ENCODE measurements around the gene NAPA. TPM values are rescaled to one million over a fixed set of nuclear protein-coding genes. Genes with fewer than 3 reads are reported as not detected.

NAPA gene
- total RNA-seq, 1 donor from 2014 or later: 101 TPM

DNA sequence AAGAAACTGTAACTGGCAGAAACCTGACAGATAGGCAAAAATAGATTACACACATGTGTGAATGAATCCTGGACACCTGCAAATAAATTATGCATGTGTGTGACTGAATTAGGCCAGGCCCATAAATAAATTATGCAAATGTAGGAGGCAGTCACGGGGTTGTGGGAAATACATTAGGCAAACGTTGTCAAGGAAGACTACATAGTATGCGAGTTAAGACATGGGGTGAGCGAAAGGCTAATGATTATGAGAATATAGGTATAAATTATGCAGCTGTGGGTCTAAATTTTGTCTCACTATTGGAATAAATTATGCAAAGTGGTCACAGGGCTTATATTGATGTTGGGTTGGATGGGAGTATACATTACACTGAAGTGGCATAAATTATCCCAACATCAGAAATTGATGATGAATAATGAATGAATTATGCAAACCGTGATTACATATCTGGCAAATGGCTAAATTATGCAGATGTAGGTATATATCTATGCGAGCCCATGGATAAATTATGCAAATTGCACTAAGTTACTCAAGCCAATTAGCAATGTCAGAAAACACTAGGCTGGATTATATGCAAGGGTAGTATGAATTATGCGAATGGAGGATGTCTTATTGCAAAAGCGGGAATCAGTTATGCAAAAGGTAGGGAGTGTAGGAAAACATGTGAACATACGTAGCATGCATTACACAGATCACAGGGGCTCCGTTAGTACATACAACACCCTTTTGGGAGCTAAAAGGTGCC lies 50.0 kb downstream of the NAPA start:
- intact Hi-C loops (cut with micrococcal nuclease): no loop called here

- intact Hi-C loops (cut with micrococcal nuclease): no loop called here
These were observed 53.0 kb downstream of the NAPA start for GRCh38 chr19:47461876-47462275.

- intact Hi-C loops (cut with micrococcal nuclease): no loop called here
These were observed 55.4 kb downstream of the NAPA start for GRCh38 chr19:47459477-47459876.

- intact Hi-C loops (cut with micrococcal nuclease): no loop called here
These were observed 56.2 kb downstream of the NAPA start for GRCh38 chr19:47458672-47459071.

GRCh38 chr19:47456721-47457474 lies 58.0 kb downstream of the NAPA start:
- intact Hi-C loops (cut with micrococcal nuclease): no loop called here

DNA sequence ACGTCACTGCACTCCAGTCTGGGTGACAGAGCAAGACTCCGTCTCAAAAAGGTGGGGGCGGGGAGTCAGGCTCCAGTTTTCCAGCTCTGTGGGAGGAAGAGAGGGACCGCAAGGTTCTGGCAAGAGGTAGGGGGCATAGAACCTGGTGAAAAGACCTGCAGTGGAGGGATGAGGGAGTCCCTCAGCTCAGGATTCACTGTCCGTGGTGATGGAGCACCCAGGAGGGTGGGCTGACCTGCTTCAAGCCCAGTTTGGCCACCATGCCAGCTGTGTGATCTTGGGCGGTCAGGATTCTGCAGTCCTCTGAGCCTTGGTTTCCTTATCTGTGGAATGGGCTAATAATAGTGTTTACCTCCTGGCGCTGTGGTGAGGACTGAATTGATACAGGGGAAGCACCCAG lies 64.4 kb downstream of the NAPA start:
- intact Hi-C loops (cut with micrococcal nuclease): no loop called here

GRCh38 chr19:47448360-47448727 lies 66.5 kb downstream of the NAPA start:
- intact Hi-C loops (cut with micrococcal nuclease): no loop called here

DNA sequence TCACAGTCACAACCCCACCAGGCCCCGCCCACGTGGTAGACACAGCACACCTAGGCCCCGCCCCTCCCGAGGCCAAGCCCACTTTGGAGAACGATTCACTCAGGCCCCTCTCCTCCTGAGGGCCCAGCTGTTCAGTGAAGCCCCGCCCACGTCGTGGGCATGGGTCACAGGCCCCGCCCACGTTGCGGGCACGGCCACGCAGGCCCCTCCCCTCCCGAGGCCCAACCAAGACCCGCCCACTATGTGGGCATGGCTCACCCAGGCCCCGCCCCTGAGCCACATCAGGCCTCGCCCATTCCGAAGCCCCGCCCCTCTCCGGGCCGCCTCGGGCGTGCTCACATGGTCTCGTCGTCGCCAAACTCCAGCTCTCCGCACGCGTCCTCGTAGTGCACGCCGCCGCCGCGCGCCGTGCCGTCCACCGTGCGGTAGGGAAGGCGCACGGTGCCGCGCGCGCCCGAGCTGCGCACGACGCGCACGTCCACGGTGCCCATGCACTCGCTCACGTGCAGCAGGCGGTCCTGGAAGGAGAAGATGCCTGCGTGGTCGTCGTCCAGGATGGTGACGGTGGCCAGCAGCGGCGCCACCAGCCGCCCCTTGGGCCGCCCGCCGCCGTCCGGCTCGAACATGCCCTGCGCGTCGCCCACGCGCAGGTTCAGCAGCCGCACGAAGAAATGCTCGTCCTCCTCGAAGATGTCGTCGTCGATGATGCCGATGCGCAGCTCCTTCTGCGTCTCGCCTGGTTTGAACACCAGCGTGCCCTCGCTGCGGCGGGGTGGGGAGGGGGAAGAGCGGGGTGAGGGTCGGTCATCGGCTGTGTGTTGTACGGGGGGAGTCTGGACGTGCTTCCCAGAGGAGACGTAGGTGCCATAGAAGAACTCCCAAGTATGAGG lies 67.1 kb downstream of the NAPA start:
- intact Hi-C loops (cut with micrococcal nuclease): loop anchor here (1.0 kb wide), 5 partner anchors 19 to 298 kb away; partner anchors contain the start of genes KPTN, NAPA and NOP53

GRCh38 chr19:47446534-47447469 lies 68.1 kb downstream of the NAPA start:
- intact Hi-C loops (cut with micrococcal nuclease): loop anchor here (1.0 kb wide), 5 partner anchors 19 to 298 kb away; partner anchors contain the start of genes KPTN, NAPA and NOP53

- intact Hi-C loops (cut with micrococcal nuclease): no loop called here
These were observed 68.9 kb downstream of the NAPA start for GRCh38 chr19:47445937-47446402.

DNA sequence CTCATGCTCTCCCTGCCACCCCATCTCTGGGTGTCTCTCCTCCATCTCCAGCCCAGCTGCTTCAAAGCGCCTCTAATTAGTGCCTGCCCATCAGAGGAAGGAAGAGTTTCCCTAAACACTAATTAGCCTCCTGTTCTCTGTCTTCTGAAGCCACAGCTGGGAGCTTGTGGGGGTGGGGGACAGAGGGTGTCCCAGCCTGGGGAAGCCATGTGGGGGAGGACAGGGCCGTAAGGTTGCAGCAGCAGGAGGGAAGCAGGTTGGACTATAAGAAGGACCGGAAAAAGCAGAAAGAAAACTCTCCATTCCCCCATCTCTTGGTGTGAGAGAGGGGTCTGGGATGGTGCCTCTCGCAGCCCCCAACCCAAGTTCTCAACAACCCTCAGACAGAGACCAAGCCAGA lies 69.3 kb downstream of the NAPA start:
- intact Hi-C loops (cut with micrococcal nuclease): no loop called here

GRCh38 chr19:47444388-47444821 lies 70.5 kb downstream of the NAPA start:
- intact Hi-C loops (cut with micrococcal nuclease): loop anchor here (1.0 kb wide), 1 partner anchor 8 kb away; no protein-coding TSS in a partner anchor

GRCh38 chr19:47443331-47443730 lies 71.5 kb downstream of the NAPA start:
- intact Hi-C loops (cut with micrococcal nuclease): no loop called here

DNA sequence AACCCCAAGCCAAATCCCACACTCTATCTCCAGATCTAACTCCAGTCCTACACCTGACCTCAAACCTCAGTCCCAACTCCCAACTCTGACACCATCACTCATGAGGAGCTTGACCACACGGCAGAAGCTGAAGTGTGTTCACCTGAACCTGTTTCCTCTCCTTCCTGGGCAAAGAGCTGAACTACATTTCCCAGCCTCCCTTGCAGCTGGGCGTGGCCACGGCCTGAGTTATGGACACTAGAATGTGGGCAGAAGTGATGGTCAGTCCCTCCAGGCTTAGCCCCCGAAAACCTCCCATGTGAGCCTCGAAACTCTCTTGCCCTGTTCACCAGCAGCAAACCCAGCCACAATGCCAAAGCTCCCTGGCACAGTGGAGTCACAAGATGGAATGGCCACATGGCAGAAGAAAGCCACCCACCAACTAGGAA lies 76.1 kb downstream of the NAPA start:
- intact Hi-C loops (cut with micrococcal nuclease): no loop called here

Other genes with a start within 250 kb of the NAPA start
- gene INAFM1, start 240.2 kb downstream of the NAPA start, total RNA-seq: 10.3 and 10.6 TPM in 2 replicates
- 1.3 and 2.2 TPM in 2 replicates for gene C5AR1, start 205.2 kb downstream of the NAPA start, total RNA-seq
- 0.17 and 0.22 TPM in 2 replicates for gene C5AR2, start 182.9 kb downstream of the NAPA start, total RNA-seq
- 15.9 and 16.6 TPM in 2 replicates for gene DHX34, start 165.7 kb downstream of the NAPA start, total RNA-seq
- not detected in 2 replicates for gene MEIS3, start 95.5 kb downstream of the NAPA start, total RNA-seq
- gene SLC8A2, start 43.2 kb downstream of the NAPA start, total RNA-seq: 0.12 TPM in 1 of 2 replicates, not detected in the other
- 11.0 and 13.8 TPM in 2 replicates for gene KPTN, start 30.8 kb downstream of the NAPA start, total RNA-seq
- 0.12 TPM in 2 replicates for gene ZNF541, start 58.1 kb upstream of the NAPA start, total RNA-seq
- gene BICRA, start 94.1 kb upstream of the NAPA start, total RNA-seq: 18.1 and 20.6 TPM in 2 replicates
- gene EHD2, start 198.4 kb upstream of the NAPA start, total RNA-seq: 0.47 and 0.49 TPM in 2 replicates
- 292 and 295 TPM in 2 replicates for gene NOP53, start 230.5 kb upstream of the NAPA start, total RNA-seq

Measured in T-helper 1 cell treated with Interleukin-12 subunit alpha and Interleukin-12 subunit beta and Interleukin-4 antibody, amounts not matched to agents 30 ng/mL and 1 ng/mL, for 36 hours (primary cell).